SU-DHL-6 (cell line): ENCODE measurements around the gene TRIOBP.

Source experiments
- H2AFZ ChIP-seq: fragments of 200-600 bp; sonication (generic); 2 replicates; pipeline ENCODE4 v1.6.1; 2014; ENCODE audit warnings: low read depth, mild to moderate bottlenecking, moderate library complexity, mixed read lengths, antibody characterized with exemption, low read length; ENCODE audit not compliant: severe bottlenecking
- H3F3A ChIP-seq: fragments of 200-600 bp; shearing (Covaris generic); 2 replicates; pipeline ENCODE4 v1.6.0; 2016; ENCODE audit warnings: antibody characterized with exemption, mild to moderate bottlenecking; ENCODE audit not compliant: insufficient read depth
- H3K27ac ChIP-seq: fragments of 200-600 bp; sonication (generic); 2 replicates; pipeline ENCODE4 v1.5.1; 2016; ENCODE audit warnings: low read depth, mild to moderate bottlenecking, low read length, moderate library complexity, mixed read lengths
- H3K27me3 ChIP-seq: fragments of 200-600 bp; sonication (generic), shearing (Covaris generic); 2 replicates; pipeline ENCODE4 v1.6.0; 2014; ENCODE audit warnings: mild to moderate bottlenecking, low read length
- H3K36me3 ChIP-seq: fragments of 200-600 bp; sonication (generic); 2 replicates; pipeline ENCODE4 v1.6.1; 2014; ENCODE audit warnings: mild to moderate bottlenecking, low read length, mixed read lengths
- H3K4me2 ChIP-seq: fragments of 300-600, 200-600 bp; shearing (Covaris generic), sonication (generic); 2 replicates; pipeline ENCODE4 v1.6.0; 2014; ENCODE audit warnings: low read length, low read depth, mild to moderate bottlenecking; ENCODE audit not compliant: poor library complexity, severe bottlenecking
- H3K4me3 ChIP-seq: fragments of 200-600 bp; sonication (generic); 2 replicates; pipeline ENCODE4 v1.5.1; 2014; ENCODE audit warnings: antibody characterized with exemption, low read length, mild to moderate bottlenecking, mixed read lengths; ENCODE audit not compliant: insufficient read depth, poor library complexity, severe bottlenecking
- H3K79me2 ChIP-seq: fragments of 200-600 bp; sonication (generic); 2 replicates; pipeline ENCODE4 v1.6.1; 2014; ENCODE audit warnings: mild to moderate bottlenecking, low read length, moderate library complexity; ENCODE audit not compliant: insufficient read depth
- H3K9ac ChIP-seq: fragments of 200-600 bp; sonication (generic); 2 replicates; pipeline ENCODE4 v1.7.0; 2014; ENCODE audit warnings: mild to moderate bottlenecking, low read length
- H3K9me2 ChIP-seq: fragments of 200-600 bp; sonication (generic); replicated peaks from 2 replicates; pipeline ENCODE4 v1.6.1; 2014; ENCODE audit warnings: low read length; ENCODE audit not compliant: insufficient read depth
- H3K9me3 ChIP-seq: fragments of 200-600 bp; sonication (generic); 2 replicates; pipeline ENCODE4 v1.6.1; 2014; ENCODE audit warnings: low read length, mixed read lengths; ENCODE audit not compliant: insufficient read depth
- H4K20me1 ChIP-seq: fragments of 200-600 bp; sonication (generic); 2 replicates; pipeline ENCODE4 v1.6.1; 2014; ENCODE audit warnings: low read depth, mild to moderate bottlenecking, antibody characterized with exemption, low read length, moderate library complexity, mixed read lengths
- CTCF ChIP-seq: fragments of 200-600 bp; sonication (generic); IDR thresholded peaks from one replicate; pipeline ENCODE4 v1.5.1; 2017; ENCODE audit warnings: antibody characterized with exemption, mild to moderate bottlenecking, low read length, moderate library complexity; ENCODE audit not compliant: insufficient read depth, poor library complexity, severe bottlenecking
- EZH2phosphoT487 ChIP-seq: fragments of 200-600 bp; sonication (generic), shearing (Covaris generic); conservative IDR thresholded peaks from 2 replicates; pipeline ENCODE4 v1.6.1; 2018; ENCODE audit warnings: mild to moderate bottlenecking, antibody characterized with exemption, low read length, moderate library complexity, mixed read lengths

The TRIOBP gene

GRCh38 chr22:37809672-37810333 lies 113.0 kb downstream of the TRIOBP start:
- no peaks in the 10 kb centered on the region for H3K27me3 ChIP-seq
- H3K9me2 ChIP-seq, result no peaks in the 10 kb centered on the region
- H4K20me1 ChIP-seq, result no peaks in the 10 kb centered on the region
- no peaks in the 10 kb centered on the region for H3K36me3 ChIP-seq
- no peak overlapping the region for H3K27ac ChIP-seq
- TF ChIP-seq CTCF, result no peak
- TF ChIP-seq EZH2phosphoT487, result no peak
- H3K4me2 ChIP-seq, result no peak overlapping the region
- no peak overlapping the region for H3K4me3 ChIP-seq
- H3K79me2 ChIP-seq, result no peaks in the 10 kb centered on the region
- no peak overlapping the region for H2AFZ ChIP-seq
- H3F3A ChIP-seq, result peaks cover 4% of the 10 kb centered on the region; the same call in 1 of the 2 replicates
- no peak overlapping the region for H3K9ac ChIP-seq
- no peaks in the 10 kb centered on the region for H3K9me3 ChIP-seq

GRCh38 chr22:37811867-37812266 lies 115.0 kb downstream of the TRIOBP start:
- Histone ChIP-seq H3F3A (no peaks in the 10 kb centered on the region), H3K36me3 (no peaks in the 10 kb centered on the region), H3K4me3 (no peak overlapping the region), H3K9ac (no peak overlapping the region), H3K4me2 (no peak overlapping the region), H3K27me3 (no peaks in the 10 kb centered on the region), H3K9me2 (no peaks in the 10 kb centered on the region), H3K9me3 (no peaks in the 10 kb centered on the region), H3K27ac (no peak overlapping the region), H4K20me1 (no peaks in the 10 kb centered on the region), H2AFZ (no peak overlapping the region), H3K79me2 (no peaks in the 10 kb centered on the region)
- no peak for TF ChIP-seq EZH2phosphoT487
- no peak for TF ChIP-seq CTCF

GRCh38 chr22:37812869-37813678 lies 116.2 kb downstream of the TRIOBP start:
- no peak overlapping the region for H3K27ac ChIP-seq
- no peak overlapping the region for H2AFZ ChIP-seq
- no peak overlapping the region for H3K4me3 ChIP-seq
- H4K20me1 ChIP-seq, result no peaks in the 10 kb centered on the region
- no peaks in the 10 kb centered on the region for H3F3A ChIP-seq
- TF ChIP-seq EZH2phosphoT487, result no peak
- TF ChIP-seq CTCF, result no peak
- H3K36me3 ChIP-seq, result no peaks in the 10 kb centered on the region
- H3K9ac ChIP-seq, result no peak overlapping the region
- no peaks in the 10 kb centered on the region for H3K9me2 ChIP-seq
- no peaks in the 10 kb centered on the region for H3K79me2 ChIP-seq
- no peaks in the 10 kb centered on the region for H3K9me3 ChIP-seq
- no peak overlapping the region for H3K4me2 ChIP-seq
- H3K27me3 ChIP-seq, result no peaks in the 10 kb centered on the region
